HEK293 (cell line): Measurements from ENCODE around the gene CLCNKB.

Experiments
- CTCF ChIA-PET: fragments of 350-600 bp; formaldehyde crosslinking; extraction: SDS; loops from one replicate; lab custom pipeline; 2021; ENCODE audit warnings: antibody characterized with exemption; lab: Yijun Ruan, JAX
- POLR2A ChIA-PET: fragments of 300-600 bp; formaldehyde crosslinking; extraction: SDS; loops from one replicate; lab custom pipeline; 2020; ENCODE audit warnings: antibody characterized with exemption, inconsistent platforms; lab: Yijun Ruan, JAX
- H3K27ac ChIP-seq: fragments of 200-500 bp; sonication (Bioruptor generic); 2 replicates; pipeline ENCODE4 v1.5.1; 2014; ENCODE audit warnings: low read depth, low read length, control low read depth, inconsistent platforms; ENCODE audit errors: extremely low read depth
- H3K36me3 ChIP-seq, 2 experiments: fragments of 200-500 bp in 1 of 2; sonication (Bioruptor generic) in 1 of 2; 1 replicate in 1 of 2; 2 replicates in 1 of 2; pipeline ENCODE4 v1.5.1; 2014 to 2017; ENCODE audit warnings: inconsistent platforms in 2 of 2, low read length in 2 of 2; ENCODE audit not compliant: control insufficient read depth in 2 of 2, insufficient read depth in 1 of 2
- H3K4me1 ChIP-seq: fragments of 200-500 bp; sonication (Bioruptor generic); 2 replicates; pipeline ENCODE4 v1.5.1; 2014; ENCODE audit warnings: mild to moderate bottlenecking, low read length, inconsistent platforms; ENCODE audit not compliant: control insufficient read depth, insufficient read depth
- H3K4me3 ChIP-seq: 2 replicates; pipeline ENCODE4 v1.5.1; 2011; ENCODE audit warnings: low read depth, mild to moderate bottlenecking, control low read depth, low read length, moderate library complexity
- H3K9me3 ChIP-seq: fragments of 200-500 bp; sonication (Bioruptor generic); 2 replicates; pipeline ENCODE4 v1.5.1; 2014; ENCODE audit warnings: low read depth, low read length, inconsistent platforms; ENCODE audit not compliant: control insufficient read depth, insufficient read depth
- BCL11B ChIP-seq: fragments of 450-650 bp; formaldehyde crosslinking; IDR thresholded peaks from 2 replicates; pipeline ENCODE4 v1.5.1; 2016; ENCODE audit warnings: low read depth, missing biosample characterization, missing genetic modification characterization
- GLI4 ChIP-seq: fragments of 450-650 bp; formaldehyde crosslinking; IDR thresholded peaks from 2 replicates; pipeline ENCODE4 v1.5.1; 2016; ENCODE audit warnings: missing biosample characterization, missing genetic modification characterization
- KLF1 ChIP-seq: fragments of 450-650 bp; formaldehyde crosslinking; IDR thresholded peaks from 2 replicates; pipeline ENCODE4 v1.5.1; 2016; ENCODE audit warnings: missing biosample characterization, missing genetic modification characterization
- KLF16 ChIP-seq: fragments of 450-650 bp; formaldehyde crosslinking; IDR thresholded peaks from 2 replicates; pipeline ENCODE4 v1.5.1; 2017; ENCODE audit warnings: missing biosample characterization, missing genetic modification characterization
- OVOL3 ChIP-seq: fragments of 450-650 bp; formaldehyde crosslinking; IDR thresholded peaks from 2 replicates; pipeline ENCODE4 v1.5.1; 2016; ENCODE audit warnings: missing biosample characterization, missing genetic modification characterization
- SP7 ChIP-seq: fragments of 450-650 bp; formaldehyde crosslinking; IDR thresholded peaks from 2 replicates; pipeline ENCODE4 v1.5.1; 2016; ENCODE audit warnings: missing biosample characterization, missing genetic modification characterization
- ZBTB20 ChIP-seq: fragments of 450-650 bp; formaldehyde crosslinking; IDR thresholded peaks from 2 replicates; pipeline ENCODE4 v1.5.1; 2016; ENCODE audit warnings: missing biosample characterization, missing genetic modification characterization
- ZNF292 ChIP-seq: fragments of 450-650 bp; formaldehyde crosslinking; IDR thresholded peaks from 2 replicates; pipeline ENCODE4 v1.5.1; 2016; ENCODE audit warnings: low read depth, missing biosample characterization, missing genetic modification characterization, borderline replicate concordance
- ZNF510 ChIP-seq: fragments of 450-650 bp; formaldehyde crosslinking; IDR thresholded peaks from 2 replicates; pipeline ENCODE4 v1.5.1; 2018; ENCODE audit warnings: mild to moderate bottlenecking, missing genetic modification characterization, missing biosample characterization; ENCODE audit not compliant: insufficient replicate concordance
- ZNF600 ChIP-seq: fragments of 450-650 bp; formaldehyde crosslinking; IDR thresholded peaks from 2 replicates; pipeline ENCODE4 v1.5.1; 2016; ENCODE audit warnings: missing biosample characterization, missing genetic modification characterization
- ZNF621 ChIP-seq: fragments of 450-650 bp; formaldehyde crosslinking; IDR thresholded peaks from 2 replicates; pipeline ENCODE4 v1.5.1; 2017; ENCODE audit warnings: missing biosample characterization, missing genetic modification characterization
- ZNF664 ChIP-seq: fragments of 450-650 bp; formaldehyde crosslinking; IDR thresholded peaks from 2 replicates; pipeline ENCODE4 v1.5.1; 2016; ENCODE audit warnings: missing biosample characterization, missing genetic modification characterization
- ZNF670 ChIP-seq: fragments of 450-650 bp; formaldehyde crosslinking; IDR thresholded peaks from 2 replicates; pipeline ENCODE4 v1.5.1; 2016; ENCODE audit warnings: missing biosample characterization, missing genetic modification characterization, low read depth
- ZNF747 ChIP-seq: fragments of 450-650 bp; formaldehyde crosslinking; IDR thresholded peaks from 2 replicates; pipeline ENCODE4 v1.5.1; 2016; ENCODE audit warnings: missing biosample characterization, missing genetic modification characterization
- ZNF768 ChIP-seq: fragments of 450-650 bp; formaldehyde crosslinking; IDR thresholded peaks from 2 replicates; pipeline ENCODE4 v1.5.1; 2018; ENCODE audit warnings: missing biosample characterization, mild to moderate bottlenecking, missing genetic modification characterization
- TF ChIP-seq, protein P1 (sequence below): fragments of 450-650 bp; formaldehyde crosslinking; IDR thresholded peaks from 2 replicates; pipeline ENCODE4 v1.5.1; 2016; ENCODE audit warnings: missing biosample characterization, missing genetic modification characterization
- TF ChIP-seq, protein P2 (sequence below): fragments of 450-650 bp; formaldehyde crosslinking; IDR thresholded peaks from 2 replicates; pipeline ENCODE4 v1.5.1; 2017; ENCODE audit warnings: missing biosample characterization, missing genetic modification characterization

CLCNKB gene

DNA sequence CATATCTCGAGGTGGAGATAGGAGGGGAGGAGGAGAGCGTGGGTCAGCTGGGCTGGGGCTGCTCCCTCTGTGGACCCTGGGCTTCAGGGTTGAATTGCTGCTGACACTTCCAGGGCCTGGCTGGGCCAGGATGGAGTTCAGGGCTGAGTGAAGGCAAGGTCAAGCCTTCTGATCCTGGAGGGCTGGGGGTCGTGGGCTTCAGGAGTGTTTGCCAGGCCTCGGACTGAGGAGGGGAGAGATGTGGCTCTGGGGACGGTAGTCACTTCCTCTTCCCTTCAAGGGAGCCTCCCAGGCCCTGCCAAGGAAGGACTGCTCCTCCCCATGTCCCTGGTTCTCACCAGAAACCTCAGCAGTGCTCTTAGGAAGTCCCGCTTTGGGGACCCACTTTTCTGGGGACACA is 41.9 kb downstream of the CLCNKB start (continued):
- no peak for TF ChIP-seq SP7
- TF ChIP-seq ZNF621 (tag by site-specific recombination), result no peak
- no peak for TF ChIP-seq OVOL3 (tag by site-specific recombination)
- TF ChIP-seq, protein P1, sequence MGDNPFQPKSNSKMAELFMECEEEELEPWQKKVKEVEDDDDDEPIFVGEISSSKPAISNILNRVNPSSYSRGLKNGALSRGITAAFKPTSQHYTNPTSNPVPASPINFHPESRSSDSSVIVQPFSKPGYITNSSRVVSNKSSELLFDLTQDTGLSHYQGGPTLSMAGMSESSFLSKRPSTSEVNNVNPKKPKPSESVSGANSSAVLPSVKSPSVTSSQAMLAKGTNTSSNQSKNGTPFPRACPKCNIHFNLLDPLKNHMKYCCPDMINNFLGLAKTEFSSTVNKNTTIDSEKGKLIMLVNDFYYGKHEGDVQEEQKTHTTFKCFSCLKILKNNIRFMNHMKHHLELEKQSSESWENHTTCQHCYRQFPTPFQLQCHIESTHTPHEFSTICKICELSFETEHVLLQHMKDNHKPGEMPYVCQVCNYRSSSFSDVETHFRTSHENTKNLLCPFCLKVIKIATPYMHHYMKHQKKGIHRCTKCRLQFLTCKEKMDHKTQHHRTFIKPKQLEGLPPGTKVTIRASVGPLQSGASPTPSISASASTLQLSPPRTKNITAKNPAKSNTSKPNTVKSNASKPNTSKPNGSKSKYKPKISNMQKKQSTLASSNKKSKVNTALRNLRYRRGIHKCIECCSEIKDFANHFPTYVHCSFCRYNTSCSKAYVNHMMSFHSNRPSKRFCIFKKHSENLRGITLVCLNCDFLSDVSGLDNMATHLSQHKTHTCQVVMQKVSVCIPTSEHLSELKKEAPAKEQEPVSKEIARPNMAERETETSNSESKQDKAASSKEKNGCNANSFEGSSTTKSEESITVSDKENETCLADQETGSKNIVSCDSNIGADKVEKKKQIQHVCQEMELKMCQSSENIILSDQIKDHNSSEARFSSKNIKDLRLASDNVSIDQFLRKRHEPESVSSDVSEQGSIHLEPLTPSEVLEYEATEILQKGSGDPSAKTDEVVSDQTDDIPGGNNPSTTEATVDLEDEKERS (tag by site-specific recombination), result no peak
- no peak for TF ChIP-seq ZNF600 (tag by site-specific recombination)
- TF ChIP-seq ZNF510, result no peak
- TF ChIP-seq ZNF292 (tag by site-specific recombination), result no peak
- TF ChIP-seq GLI4 (tag by site-specific recombination), result no peak
- no peak for TF ChIP-seq ZNF670
- TF ChIP-seq KLF16, result no peak
- TF ChIP-seq ZNF747 (tag by site-specific recombination), result no peak
- TF ChIP-seq ZBTB20 (tag by site-specific recombination), result no peak
- TF ChIP-seq BCL11B (tag by site-specific recombination), result no peak

DNA sequence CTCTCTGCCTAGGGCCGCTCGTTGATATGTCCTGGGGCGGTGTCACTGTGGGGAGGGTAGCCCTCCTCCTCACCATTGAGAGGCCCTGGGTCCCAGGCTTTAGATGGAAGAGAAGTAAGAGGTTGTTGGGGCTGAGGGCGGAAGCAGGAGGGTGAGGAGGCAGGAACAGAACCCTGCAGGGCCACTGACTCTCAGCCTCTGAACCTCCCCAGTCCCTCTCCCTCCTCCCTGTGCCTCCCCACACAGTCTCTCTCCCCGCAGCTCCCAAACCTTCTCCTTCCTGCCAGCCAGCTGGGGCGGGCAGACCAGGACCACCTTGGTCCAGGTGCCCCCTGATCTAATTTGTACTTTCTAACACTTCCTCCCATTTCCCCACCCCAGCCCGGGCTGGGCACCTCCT is 44.2 kb downstream of the CLCNKB start:
- Histone ChIP-seq H3K27ac (no peak overlapping the region), H3K4me3 (no peak overlapping the region), H3K9me3 (no peaks in the 10 kb centered on the region), H3K4me1 (no peaks in the 10 kb centered on the region), H3K36me3 (no peaks in the 10 kb centered on the region)
- POLR2A ChIA-PET, result no interaction called here
- no peak for TF ChIP-seq ZNF664 (tag by site-specific recombination)
- TF ChIP-seq, protein P2, sequence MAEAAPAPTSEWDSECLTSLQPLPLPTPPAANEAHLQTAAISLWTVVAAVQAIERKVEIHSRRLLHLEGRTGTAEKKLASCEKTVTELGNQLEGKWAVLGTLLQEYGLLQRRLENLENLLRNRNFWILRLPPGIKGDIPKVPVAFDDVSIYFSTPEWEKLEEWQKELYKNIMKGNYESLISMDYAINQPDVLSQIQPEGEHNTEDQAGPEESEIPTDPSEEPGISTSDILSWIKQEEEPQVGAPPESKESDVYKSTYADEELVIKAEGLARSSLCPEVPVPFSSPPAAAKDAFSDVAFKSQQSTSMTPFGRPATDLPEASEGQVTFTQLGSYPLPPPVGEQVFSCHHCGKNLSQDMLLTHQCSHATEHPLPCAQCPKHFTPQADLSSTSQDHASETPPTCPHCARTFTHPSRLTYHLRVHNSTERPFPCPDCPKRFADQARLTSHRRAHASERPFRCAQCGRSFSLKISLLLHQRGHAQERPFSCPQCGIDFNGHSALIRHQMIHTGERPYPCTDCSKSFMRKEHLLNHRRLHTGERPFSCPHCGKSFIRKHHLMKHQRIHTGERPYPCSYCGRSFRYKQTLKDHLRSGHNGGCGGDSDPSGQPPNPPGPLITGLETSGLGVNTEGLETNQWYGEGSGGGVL (tag by site-specific recombination), result 0 out of 2 replicates have a peak, but pooled peaks have one; percentile 22
- CTCF ChIA-PET, result interaction anchor here (0.6 to 0.7 kb wide), 3 partner anchors 10 to 165 kb away, joined by 3 to 4 read pairs (median 3); no protein-coding TSS in a partner anchor

DNA sequence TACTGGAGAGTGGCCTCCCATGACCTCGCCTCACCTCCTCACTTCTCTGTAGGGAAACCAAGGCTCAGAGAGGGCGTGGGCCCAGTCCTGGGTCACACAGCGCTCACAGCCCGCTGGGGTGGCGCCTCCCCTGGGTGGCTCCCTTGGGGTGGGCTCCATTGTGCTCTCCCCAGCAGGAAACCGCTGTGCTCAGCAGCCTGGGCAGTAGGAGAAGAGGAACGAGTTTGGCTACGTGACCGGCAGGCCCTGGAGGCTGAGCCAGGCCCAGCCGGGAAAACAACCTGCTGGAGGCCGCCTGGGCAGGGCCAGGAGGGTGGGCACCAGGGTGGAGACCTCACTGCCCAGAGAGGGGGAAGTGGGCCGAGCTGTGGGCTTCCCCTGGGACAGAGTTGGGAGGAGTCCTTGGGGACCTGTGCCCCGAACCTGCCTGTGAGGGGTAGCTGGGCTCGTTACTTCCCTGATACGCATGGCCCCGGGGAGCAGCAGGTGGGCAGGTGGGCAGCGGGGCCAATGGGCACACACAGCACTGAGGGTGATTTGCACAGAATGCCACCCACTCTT is 44.8 kb downstream of the CLCNKB start:
- CTCF ChIA-PET, result interaction anchor here (0.6 kb wide), 2 partner anchors 80 to 98 kb away, joined by 3 read pairs; no protein-coding TSS in a partner anchor
- POLR2A ChIA-PET, result no interaction called here
- TF ChIP-seq KLF1 (tag by site-specific recombination), result 0 out of 2 replicates have a peak, but pooled peaks have one; percentile 10
- no peak; the same call in 1 of the 2 replicates for TF ChIP-seq ZNF768 (tag by site-specific recombination)
- no peak overlapping the region for H3K4me3 ChIP-seq
- no peaks in the 10 kb centered on the region for H3K4me1 ChIP-seq
- no peaks in the 10 kb centered on the region for H3K9me3 ChIP-seq
- H3K36me3 ChIP-seq, result no peaks in the 10 kb centered on the region
- no peak overlapping the region for H3K27ac ChIP-seq
